Activated CD4-positive, alpha-beta T cell treated with anti-CD3 and anti-CD28 coated beads for 1 hour (primary cell): ENCODE data around the gene C20orf204.

ENCODE experiments used
- DNase-seq: peaks from one replicate; pipeline ENCODE4 v3.0.0-alpha.2; 2020

The C20orf204 gene

DNA sequence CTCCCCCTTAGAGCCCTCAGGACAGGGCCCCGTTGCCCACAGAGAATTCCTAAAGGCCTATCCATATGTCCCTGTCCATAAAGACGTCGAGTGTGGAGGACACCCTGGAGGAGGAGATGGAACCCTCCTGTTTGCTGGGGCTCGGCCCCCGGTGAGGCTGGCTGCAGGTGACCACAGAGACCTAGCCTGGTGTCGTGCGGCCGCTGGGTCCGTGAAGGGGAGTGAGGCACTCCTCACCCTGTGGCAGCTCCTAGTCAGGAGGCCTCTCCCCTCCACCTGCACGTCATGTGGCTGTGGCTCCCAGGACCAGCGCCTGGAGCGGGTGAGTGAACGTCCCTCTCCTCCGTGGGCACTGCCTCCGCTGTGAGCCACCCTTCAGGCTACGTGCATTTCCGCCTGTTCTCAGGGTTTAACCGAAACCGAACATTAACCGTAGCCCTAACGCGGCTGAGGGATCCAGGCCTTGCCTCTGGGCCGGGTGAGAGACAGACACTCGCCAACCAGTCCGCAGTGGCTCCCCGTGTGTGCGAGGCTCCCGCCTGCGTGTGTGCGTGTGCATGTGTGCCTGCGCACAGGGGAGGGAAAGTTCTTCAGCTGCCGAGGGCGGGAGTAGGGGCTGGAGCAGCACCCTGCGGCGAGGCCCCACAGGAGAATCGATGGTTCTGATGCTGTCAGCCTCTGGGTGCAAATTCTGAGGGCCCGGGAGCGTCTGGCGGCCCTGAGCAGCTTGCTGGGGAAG, 21.1 kb downstream of the C20orf204 start:
- DNase-seq, result no peak

DNA sequence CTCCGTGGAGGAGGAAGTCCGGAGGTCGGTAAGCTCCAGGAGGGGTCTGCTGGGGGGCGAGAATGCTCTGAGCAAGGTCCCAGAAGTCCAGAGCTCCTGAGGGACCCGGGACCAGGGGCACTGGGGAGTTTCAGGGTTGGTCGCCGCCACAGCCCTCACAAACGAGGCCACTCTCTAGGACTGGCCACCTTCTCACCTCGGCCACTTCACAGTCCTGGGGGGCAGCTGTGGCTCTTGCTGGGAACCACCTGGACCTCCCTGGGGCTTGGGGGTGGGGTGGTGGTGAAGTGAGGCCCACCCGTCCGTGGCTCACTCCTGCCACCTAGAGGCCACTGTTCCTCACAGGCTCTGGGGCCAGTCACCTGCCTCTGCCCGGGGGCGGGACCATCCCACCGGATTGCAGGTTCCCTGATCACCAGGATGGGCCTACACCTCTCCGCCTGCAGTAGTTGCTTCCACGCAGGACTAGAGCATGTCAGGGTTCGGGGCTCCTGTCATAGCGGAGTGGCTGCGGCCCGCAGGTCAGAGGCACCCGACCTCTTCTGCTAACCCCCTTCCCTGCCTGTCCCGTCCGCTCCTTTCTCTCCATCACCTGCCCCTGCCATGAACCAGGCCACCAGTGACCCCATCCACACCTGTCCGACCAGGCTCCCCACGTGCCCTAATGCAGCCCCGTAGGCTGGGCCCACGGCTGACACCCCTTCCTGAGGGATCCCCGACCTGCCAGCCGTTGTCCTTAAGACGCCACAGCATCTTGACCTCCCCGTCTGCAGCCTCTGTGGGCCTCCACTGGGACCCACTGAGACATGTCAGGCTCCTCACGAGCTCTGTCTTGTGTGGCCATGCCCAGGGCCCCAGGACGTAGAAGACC, 21.9 kb downstream of the C20orf204 start:
- peak; percentile 66 for DNase-seq

DNA sequence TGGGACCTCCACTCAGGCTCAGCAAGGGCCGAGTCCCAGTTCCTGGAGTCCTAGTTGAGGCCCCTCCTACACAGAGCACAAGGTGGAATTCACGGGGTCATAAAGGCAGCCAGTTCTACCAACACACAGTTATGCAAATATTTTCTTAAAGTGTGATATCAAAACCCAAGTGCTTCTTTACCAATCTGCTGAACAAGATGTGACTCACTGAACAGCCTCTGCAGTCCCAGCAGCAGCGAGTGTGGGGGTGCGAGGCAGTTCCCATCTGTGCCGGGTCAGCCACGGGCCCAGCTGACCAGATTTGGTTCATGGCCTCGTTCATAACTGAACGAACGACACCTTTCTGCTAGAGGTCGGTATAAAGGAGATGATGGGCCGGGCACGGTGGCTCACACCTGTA, 22.6 kb downstream of the C20orf204 start:
- no peak for DNase-seq

DNA sequence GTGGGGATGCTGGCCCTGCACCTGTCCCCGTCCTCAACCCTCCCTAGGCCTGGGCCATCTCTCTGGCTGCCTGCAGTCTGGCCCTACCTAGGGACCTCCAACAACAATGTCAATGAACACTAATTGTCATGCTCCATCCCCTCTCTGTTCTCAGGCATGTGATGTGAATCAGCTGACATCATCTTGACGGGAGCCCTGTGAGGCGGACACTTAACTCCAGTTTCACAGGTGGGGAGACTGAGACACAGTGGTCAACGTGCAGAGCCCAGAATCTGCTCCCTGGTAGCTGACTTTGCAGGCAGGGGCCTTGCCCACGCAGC, 26.3 kb downstream of the C20orf204 start:
- no peak for DNase-seq

DNA sequence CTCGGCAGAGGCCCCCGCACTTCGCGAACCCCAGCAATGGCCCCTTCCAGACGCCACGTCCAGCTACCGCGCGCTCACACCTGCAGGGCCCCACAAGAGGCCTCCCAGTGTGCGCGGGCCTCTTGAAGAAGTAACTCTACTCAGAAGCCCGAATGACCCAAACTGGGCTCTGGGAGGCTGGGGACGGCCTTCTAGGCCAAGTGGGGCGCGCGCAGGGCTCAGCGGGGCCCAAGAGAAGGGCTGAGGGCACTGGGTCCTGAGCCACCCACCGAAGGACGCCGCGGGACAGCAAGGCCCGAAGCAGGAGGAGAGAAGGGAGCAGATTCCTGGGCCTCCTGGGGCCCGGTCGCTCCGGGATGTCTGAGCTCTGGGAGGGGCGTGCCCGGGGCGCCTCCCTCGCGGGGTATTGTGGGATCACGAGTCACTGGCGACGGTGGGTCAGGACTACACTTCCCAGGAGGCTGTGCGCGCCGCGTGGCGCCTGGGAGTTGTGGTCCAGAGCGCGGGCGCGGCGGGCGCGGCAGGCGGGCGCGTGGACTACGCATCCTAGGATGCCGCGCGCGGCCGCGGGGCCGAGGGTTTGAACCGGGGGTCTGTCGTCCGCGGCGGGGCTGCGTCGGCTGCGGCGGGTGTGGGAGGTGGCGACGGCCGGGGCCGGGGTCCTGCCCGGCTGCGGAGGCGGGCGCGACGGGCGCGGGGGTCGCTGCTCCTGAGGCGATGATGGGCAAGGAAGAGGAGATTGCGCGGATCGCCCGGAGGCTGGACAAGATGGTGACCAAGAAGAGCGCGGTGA, 26.8 kb downstream of the C20orf204 start, which contains the start of gene TCEA2:
Gene TCEA2 (plus strand): TSS at position 603 of the 793 bp plus-strand sequence. CDS start 115 bp downstream, at position 718.
- DNase-seq, result peak; percentile 92

DNA sequence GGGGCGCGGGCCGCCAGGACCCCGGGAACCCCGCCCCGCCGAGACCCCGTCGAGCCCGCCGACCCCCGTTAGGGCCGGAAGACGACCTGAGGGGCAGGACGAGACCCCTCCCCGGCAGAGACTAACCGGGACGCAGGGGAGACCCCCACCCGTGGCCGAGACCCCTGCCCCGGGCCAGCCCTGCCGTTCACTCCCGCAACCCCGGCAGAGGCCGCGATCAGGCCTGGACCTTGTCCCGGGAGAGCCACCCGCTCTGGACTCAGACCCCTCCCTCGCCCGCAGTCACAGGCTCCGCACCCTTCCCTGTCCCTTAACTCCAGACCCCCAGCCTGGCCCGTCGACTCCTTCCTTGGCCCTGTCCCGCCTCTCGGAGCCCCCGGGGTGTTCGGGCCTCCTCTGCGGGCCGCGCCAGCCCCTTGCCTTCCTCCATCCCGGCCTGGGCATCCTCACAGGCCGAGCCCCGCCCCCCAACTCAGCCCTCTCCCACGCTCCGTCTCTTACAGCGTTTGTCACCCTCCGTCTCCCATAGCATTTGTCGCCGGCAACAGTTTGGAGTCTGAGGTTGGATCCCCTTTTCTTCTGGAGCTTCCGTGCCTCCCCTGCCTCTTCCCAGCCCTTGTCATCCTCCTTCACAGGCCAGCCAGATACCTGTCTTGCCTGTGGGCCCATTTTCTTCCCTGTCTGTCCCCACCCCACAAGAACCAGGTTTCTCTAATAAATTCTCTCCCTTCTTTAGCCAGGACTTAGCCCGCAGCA, 27.6 kb downstream of the C20orf204 start:
- DNase-seq, result no peak

DNA sequence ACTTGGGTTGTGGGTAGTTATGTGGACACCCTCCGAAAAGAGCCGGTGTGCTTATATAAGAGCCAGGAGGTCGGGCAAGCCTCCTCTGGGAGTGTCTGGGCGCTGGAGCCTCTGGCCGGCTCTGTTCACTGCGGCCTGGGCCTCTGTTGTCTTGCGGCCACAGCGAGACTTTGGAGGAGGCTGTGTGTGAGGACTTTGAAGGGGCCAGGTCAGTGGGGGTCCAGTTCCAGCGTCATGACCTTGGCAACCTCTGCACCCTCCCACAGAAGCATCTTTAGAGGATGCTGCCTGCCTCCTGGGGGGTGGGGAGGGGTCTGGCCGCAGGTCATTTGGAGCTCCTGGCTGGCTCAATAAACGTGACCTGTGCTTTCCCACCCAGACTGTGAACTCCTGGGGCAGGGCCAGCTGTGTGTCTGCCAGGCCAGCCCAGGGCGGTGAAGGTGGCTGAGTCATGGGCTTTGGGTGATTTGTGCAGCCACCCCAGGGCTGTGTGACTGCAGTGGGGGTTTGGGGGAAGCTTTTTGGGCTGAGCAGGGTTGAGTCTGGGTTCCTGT, 28.2 kb downstream of the C20orf204 start:
- no peak for DNase-seq

DNA sequence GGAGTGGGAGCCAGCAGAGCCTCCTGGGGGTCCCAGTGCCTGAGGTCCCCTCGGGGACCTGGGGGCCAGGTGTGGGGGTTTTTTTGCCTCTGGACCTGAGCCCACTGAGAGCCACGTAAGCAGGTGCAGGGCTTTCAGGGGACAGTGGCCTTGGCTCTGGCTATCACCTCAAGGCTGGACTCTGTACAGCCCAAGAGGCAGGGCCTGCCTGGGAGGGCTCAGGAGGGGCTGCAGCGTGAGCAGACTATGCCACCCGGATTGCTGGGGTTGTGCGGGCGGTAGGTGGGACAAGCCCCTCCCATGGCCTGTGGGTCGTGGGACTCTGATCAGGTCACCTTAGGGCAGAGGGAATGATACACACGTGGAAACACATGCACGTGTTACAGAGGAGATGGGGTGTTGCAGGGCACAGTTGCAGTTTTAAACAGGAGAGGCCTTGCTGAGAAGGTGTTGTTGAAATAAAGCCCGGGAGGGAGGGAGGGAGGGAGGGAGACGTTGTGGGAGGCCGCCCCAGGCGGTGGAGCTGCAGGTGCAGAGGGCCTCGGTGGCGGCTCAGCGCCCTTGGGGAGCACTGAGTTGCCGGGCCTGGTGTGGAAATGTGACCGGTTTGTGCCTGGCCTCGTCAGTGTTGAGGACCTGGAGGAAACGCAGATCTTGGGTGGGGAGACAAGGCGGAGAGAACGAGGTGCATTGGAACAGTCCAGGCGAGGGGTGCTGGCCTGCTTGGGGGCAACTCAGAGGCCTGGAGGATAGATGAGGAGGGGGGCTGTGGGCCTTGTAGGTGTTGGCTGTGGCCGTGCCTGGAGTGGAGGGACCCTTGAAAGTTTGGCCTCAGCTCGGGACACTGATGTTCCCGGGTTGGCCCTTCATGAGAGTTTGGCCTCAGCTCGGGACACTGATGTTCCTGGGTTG, 29.3 kb downstream of the C20orf204 start:
- DNase-seq, result no peak

DNA sequence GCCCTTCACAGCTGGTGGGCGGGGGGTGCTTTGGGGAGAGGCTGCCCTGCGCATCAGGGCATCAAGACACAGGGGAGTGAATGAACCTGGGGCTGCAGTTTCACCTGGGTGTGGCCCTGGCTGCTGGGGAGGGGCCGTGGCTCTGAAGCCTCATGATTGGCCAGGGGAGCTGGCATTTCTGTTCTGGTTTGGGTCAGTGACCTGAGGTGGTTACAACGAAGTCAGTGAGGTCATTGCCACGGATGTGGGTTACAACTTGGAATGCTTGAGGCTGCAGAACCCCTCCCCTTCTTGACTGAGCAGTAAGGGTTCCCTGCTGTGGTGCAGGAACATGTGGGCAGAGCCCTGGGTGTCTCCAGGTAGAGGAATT, 30.0 kb downstream of the C20orf204 start:
- DNase-seq, result no peak

DNA sequence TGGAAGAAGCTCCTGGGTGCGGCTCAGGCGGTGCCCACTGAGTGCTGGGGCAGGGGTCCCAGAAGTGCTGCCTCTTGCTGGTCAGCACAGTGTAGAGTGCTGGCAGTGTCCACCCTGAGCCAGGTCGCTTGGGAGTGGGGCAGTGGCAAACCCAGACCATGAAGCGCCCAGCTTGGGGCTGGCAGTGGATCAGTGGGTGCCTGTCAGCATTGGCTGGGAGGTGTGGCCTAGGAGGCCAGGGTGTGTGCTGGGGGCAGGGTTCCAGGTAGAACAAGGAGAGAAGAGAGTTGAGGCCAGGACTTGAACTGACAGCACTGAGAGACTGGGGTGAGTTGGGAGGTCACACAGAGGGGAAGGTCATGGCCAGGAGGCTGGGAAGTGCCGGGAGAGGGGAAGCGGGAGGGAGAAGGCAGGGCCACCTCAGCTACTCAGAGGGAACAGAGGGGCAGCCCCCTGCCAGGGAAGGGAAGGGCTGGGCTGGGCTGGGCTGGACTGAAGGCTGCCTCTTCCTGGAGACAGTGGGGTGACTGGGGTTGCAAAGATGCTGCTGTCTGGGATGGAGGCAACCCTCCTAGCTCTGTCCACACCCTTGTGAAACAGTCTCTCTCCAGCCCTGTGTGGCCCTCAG, 31.1 kb downstream of the C20orf204 start:
- DNase-seq, result no peak

DNA sequence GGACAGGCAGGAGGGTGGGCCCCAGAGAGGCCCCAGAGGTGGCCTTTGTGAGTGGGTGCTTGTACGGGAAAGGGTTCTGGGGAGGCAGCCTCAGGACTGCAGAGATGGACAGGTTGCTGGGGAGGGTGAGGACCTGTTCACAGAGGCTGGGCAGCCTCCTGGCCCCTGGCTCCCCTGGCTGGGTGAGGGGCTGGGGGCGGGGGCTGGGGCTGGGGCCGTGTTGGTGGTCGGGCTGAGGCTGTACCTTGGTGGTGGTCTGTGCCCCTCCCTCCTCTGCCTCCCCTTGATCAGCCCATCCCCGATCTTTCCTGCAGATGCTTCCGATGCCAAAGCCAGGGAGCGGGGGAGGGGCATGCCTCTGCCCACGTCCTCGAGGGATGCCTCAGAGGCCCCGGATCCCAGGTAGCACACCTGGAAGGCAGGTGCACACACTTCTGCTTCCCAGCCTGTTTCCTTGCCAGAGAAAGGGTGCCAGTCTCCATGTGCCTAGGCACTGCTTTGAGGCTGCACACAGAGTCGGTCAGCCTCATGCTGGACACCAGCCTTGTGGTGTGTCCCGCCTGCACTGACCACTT, 31.8 kb downstream of the C20orf204 start:
- DNase-seq, result no peak

DNA sequence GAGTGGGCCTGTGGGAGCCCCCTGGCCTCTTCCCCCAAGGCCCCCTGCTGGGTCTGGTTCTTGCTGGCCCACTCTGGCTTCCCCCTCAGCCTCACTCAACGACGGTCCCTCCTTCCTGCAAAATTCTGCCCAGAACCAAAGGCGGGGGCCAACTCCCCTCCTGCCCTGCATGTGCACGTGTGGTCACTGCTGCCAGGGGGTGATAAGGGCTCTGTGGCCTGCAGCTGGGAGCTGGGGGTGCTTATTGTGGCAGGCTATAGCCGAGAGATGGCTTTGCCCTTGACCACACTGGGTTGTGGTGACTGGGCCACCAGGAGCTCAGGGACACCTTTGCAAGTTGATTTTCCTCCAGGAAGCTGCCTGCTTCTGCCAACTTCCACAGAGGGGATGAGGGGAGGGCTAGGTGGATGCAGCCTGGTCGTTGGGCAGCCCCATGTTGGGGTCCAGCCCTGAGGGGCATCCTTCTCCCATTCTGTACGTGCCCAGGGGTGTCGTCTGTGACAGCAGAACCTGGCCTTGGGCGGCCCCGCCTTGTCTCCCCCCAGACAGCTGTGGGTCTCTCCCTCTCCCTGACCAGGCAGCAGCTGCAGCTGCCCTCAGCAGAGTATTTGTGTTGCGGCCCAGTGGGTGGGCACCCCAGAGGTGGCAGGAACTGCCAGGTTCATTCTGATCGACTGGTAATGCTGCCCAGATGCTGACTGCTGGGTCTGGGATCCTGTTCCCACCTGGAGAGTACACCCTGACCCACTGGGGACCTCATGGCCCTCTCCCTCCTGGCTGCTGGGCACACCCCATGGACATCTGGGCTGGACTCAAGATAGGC, 32.6 kb downstream of the C20orf204 start:
- DNase-seq, result no peak

DNA sequence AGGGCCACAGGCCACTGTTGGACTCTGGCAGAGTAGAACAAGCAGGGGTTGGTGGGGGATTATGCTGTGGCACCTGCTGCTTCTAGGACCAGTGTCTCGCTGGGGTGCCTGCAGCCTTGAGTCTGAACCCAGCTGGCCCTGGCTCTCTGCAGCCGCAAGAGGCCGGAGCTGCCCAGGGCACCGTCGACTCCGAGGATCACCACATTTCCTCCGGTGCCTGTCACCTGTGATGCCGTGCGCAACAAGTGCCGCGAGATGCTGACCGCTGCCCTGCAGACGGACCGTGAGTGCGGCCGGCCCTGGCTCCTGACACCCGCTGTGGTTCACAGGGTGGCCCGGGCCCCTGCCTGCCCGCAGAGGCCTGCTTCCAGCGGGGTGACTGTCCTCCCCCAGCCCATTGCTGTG, 33.2 kb downstream of the C20orf204 start:
- DNase-seq, result no peak

DNA sequence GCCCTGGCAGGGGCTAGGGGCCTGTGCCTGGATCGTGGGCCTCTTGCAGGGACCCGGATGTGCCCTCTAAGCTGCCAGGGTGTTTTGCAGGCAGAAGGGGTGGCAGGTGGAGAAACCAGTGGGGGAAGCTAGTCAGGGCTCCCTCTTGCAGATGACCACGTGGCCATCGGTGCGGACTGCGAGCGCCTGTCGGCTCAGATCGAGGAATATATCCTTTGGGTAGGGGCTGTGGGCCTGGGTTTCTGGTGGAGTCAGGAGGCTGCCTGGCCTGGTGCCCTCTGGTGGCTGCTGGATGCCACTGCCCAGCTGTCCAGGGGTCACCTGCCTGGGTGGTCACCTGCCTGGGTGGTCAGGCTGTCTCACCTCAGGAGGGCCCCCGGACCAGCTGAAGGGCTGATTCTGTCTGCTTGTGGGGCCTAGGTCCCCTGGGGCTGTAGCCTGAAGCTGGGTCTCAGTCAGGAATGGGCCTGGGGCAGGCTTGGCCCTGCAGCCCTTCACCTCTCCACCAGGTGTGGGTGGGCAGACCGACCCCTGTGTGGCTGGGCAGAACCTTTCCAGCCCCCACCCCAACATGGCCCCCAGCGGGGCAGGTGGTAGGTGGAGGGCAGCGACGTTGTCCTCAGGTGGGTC, 33.7 kb downstream of the C20orf204 start:
- DNase-seq, result no peak

DNA sequence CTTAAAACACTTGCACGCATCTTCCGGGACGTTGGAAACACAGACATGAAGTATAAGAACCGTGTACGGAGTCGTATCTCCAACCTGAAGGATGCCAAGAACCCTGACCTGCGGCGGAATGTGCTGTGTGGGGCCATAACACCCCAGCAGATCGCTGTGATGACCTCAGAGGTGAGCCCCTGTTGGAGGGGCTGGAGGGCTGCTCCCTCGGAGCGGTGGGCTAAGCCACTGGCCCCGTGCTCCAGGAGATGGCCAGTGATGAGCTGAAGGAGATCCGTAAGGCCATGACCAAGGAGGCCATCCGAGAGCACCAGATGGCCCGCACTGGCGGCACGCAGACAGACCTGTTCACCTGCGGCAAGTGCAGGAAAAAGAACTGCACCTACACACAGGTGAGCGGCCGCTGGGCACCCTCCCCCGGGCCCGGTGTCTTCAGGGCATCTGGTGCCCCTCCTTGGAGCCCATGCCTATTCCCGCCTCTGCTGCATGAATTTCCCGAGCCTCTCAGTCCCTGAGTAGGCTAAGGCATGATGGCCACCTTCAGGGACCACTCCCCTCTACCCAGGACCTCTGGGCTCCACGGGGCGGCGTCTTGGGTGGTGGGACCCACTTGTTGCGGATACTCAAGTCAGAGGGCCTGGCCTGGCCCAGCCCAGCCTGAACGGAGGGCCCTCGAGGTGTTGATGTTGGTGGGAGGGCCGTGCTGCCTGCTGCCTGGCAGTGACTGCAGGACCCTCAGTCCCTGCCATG, 34.4 kb downstream of the C20orf204 start:
- DNase-seq, result no peak

DNA sequence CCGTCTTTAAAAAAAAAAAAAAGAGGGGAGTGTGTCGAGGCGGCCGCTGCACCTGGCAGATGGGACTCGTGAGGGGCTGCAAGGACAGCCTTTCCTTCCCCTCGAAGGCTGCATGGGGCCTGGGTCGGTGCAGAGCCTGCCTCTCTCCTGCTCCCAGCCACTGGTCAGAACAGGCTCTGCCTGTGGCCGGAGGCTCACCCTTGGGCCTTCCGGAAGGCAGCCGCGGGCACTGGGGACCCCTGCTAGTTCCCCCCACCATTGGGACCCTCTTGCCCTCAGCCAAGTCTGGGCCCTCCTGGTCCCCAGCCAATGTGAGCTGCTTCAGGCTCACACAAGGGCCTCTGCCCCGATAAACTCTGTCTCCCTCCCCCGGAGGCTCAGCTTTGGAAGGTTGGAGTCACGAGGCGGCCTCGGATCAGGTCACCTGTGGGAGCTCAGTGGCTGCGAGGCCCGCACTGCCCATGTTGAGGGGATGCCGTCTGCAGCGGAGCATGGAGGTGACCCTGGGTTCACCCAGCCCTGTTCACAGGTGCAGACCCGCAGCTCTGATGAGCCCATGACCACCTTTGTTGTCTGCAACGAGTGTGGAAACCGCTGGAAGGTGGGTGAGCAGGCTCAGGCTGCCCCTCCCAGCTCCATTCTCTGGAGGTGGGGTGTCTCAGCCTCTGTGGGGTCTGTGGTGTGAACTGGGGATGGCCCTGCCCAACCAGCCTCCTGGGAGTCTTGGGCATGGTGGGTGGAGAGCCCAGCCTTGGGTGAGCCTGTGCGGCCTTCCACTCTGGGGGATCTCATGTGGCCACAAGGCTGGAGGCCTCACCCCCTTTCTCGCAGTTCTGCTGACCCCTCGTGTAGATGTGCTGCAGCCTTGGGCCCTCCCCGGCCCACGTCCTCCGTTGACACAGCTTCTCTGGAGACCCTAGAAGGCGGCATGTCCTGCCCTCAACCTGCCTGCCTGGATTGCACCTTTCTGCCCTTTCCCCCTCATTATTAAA, 35.7 kb downstream of the C20orf204 start:
- DNase-seq, result no peak

DNA sequence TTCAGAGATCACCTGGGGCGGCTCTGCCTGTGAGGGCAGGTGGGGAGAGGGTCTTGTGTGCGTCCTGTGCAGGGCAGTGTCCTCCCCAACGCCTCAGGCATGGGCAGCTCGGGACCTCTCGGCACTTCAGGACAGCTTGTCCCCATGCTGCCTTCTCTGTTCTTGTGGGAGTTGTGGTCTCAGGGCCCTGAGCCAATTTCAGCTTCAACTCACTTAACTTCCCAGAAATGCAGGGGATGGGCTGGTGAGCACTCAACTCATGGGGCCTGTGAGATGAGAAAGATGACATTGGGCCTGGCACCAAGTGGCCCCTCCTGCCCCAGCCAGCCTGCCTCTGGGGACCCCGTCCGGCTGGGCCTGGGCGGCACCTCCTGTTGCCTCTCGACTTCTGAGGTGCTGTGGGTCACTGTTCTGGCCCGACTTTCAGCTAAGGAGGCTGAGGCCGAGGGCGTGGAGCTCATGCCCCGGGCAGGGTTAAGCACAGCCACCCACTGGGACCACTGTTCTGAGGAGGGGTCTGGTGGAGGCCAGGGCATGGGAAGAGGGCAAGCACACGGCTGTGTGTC, 36.6 kb downstream of the C20orf204 start:
- DNase-seq, result no peak
